LNCAP (cell line): ENCODE data around the gene SPEN.

Source experiments
- TF ChIP-seq, protein P1 (sequence below): fragments of 450-650 bp; IDR thresholded peaks from 2 replicates; pipeline ENCODE4 v1.5.1; 2017; ENCODE audit warnings: mild to moderate bottlenecking

SPEN gene

DNA sequence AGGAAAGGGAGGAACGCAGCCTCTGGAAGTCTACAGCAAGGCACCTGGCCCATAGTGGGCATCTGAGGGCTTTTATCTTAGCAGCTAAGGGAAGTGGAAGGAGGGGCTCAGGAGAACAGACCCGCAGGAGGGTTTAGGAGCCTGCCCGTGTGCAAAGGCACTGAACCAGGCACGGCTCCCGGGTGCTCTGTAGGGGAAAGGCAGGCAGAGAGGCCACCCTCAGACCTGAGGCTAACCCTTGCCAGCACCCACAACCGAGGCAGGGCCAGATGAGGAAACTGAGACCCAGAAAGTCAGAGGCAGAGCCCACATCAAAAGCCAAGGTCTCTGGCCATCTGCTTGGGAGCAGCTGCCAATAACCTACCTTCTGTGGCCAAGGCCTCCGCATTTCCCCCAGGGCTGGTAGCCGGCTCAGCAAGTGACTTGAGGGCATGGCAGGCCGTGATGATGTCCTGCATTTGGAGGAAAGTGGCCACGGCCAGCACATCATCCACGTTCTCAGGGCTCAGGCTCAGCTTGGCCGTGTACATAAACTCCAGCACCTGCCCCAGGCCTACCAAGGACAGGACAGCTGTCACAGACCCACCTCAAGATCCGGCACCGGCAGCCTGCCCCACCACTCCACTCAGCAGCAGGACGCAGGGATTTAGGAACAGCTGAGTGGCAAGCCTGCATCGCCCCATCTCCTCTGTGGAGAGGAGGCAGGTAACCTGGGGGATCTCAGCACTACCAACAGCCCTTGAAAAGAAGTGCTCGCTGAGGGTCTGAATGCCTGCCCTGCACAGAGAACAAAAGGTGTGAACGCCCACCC, 99.3 kb downstream of the SPEN start:
- TF ChIP-seq, protein P1, sequence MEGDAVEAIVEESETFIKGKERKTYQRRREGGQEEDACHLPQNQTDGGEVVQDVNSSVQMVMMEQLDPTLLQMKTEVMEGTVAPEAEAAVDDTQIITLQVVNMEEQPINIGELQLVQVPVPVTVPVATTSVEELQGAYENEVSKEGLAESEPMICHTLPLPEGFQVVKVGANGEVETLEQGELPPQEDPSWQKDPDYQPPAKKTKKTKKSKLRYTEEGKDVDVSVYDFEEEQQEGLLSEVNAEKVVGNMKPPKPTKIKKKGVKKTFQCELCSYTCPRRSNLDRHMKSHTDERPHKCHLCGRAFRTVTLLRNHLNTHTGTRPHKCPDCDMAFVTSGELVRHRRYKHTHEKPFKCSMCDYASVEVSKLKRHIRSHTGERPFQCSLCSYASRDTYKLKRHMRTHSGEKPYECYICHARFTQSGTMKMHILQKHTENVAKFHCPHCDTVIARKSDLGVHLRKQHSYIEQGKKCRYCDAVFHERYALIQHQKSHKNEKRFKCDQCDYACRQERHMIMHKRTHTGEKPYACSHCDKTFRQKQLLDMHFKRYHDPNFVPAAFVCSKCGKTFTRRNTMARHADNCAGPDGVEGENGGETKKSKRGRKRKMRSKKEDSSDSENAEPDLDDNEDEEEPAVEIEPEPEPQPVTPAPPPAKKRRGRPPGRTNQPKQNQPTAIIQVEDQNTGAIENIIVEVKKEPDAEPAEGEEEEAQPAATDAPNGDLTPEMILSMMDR: no peak

GRCh38 chr1:15947382-15948090, 100.0 kb downstream of the SPEN start:
- TF ChIP-seq, protein P1: no peak

GRCh38 chr1:15948091-15948591, 100.6 kb downstream of the SPEN start:
- TF ChIP-seq, protein P1: no peak

DNA sequence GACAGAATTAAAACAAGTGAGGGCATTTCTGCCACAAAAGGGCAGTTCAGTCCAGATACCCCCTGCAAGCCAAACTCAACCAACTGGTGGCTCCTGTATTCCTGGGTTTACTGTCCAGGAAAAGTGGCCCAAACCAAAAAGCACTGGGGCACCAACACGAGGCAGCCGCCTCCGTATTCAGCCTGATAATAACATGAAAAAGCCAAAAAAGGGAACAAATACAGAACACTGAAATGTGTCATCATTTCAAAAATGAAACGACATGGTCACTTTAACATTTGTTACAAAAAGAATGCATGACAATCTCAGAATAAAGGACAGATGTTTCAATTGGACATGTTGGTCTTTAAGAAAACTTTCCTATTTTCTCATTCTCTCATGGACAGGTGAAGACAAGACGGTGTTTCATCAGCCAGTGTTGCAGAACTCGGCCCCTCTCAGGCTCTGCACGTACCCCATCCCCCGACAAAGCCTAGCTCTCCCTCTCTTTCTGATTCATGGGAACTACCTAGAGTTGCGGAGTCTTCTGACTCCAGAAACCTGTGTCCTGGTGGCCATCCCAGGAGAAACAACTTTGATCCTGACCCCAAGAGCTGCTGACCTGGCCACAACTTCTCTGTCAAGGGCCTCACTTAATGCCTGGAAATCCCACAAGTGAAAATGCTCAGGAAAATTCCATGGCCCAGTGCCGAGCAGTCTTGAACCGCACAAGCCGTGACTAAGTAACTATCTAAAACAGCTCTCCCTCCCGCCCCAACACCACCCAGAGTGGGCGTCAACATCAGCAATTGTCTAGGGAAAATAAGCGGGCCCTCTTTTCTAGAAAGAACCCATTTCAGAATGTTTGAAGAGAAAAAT, 101.3 kb downstream of the SPEN start:
- TF ChIP-seq, protein P1: no peak

- TF ChIP-seq, protein P1: no peak
Observed at GRCh38 chr1:15949453-15950245, 102.1 kb downstream of the SPEN start.

DNA sequence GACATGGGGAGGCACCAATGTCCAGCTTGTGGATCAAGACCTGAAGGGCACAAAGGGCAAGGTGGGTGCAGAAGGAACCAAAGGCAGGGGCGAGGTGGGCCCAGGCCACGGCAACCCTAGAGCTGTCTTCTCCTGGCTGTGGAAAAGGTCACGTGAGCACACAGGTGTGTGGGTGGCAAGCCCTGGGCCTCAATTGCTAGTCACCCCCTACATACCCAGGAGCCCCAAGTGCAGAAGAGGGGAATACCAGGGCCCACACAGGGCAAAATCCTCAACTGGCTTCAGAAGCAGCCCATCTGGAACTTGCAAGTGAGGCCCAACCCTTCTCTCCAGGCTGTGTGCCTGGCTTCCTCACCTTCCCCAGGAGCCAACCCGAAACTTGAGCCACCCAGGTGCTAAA, 102.8 kb downstream of the SPEN start:
- TF ChIP-seq, protein P1: no peak
